Fibroblast of gingiva (primary cell): ENCODE data around the gene LARGE1.
A peak's percentile ranks its signal among the peaks of the same experiment; 100 is the strongest.
"Not testable (repeated sequence)": the region's sequence is repeated elsewhere in the genome, so short reads cannot be mapped to it uniquely, and the experiment has no call there.

Experiments used
- DNase-seq: peaks from one replicate; pipeline ENCODE4 v3.0.0-alpha.2; 2011; ENCODE audit warnings: low read depth

The LARGE1 gene

GRCh38 chr22:33472462-33473344 is 447.6 kb downstream of the LARGE1 start:
- no peak for DNase-seq

DNA sequence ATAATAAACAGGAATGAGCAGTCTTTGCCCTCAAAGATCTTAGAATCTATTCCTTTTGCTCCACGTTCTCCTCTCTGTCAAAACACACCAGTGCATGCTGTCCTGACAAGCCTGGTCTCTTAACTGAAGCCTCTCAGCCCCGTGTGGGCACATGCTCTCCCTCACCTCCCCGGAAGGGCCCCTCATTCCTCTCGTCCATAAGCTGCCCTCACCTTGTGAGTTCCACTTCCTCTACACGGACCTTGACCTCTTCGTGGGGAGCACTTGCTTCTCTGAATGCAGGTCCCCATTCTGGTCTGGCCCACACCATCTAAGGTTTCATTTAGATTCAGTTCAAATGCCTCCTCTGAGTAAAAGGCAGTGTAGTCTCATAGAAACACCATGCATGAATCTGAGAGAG is 449.8 kb downstream of the LARGE1 start:
- no peak for DNase-seq

- DNase-seq: peak; percentile 17
Observed at GRCh38 chr22:33467620-33468095, 452.6 kb downstream of the LARGE1 start.

DNA sequence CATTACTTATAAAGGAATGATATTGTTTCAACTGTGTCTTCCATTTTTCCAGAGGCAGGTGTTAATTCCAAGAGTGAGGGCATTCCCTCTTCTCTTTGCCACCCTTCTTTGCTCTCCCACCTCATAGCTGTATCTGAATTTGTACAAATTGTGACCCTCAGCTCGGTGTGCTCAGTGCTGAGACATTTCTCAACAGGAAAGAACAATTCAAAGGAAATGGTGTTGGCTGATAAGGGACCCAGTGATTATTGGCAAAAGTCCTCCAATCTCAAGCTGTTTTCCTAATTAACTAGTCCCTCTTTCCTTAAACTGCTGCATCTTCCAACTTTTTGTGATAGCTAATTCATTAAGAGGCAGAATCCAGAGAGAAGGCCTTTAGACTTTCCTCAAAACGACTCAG is 453.2 kb downstream of the LARGE1 start:
- DNase-seq: no peak

DNA sequence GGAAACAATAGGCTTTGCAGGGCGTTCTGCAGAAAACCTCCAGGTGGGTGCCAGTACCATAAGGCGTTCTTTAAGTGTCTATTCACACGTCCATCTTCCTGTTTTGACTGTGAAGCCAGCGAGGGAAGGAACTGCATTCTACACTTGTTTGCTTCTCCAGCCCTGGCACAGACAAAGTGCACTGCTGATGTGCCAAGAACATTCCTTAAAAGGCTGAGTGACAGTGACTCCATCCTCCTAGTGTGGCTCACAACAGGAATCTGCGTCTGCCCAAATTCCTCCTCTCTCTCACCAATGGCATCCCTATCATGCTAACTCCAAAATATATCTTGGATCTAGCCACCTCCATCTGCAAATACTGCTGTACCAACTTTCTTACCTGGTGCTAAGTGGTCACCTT is 454.7 kb downstream of the LARGE1 start:
- DNase-seq: no peak

GRCh38 chr22:33464698-33465097 is 455.6 kb downstream of the LARGE1 start:
- DNase-seq: no peak

DNA sequence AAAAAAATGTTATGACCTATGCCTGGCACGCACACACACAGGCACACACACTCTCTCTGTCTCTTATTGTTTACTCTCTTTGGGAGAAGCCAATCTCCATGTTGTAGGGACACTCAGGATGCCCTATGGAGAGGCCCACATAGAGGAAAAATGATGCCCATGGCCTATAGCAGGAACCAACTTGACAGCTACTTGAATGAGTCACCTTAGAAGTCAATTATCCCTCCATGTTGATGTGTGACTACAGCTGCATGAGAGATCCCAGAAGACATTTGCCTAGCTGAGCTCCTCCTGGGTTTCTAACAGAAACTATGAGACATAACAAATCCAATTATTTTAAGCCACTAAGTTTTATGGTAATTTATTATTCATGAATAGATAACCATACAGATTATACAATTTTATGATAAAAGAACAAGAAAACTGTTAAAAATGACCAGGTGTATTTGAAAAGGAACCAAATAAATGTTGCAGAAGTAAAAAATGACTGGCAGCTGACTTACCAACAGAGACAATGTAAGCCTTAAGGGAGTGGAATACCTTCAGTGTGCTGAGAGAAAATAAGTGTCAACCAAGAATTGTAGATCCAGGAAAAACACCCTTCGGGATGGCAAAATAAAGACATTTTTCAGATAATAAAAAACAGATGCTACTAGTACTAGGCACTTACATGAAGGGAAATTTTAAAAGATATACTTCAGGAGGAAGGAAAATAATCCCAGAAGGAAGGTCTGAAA is 458.4 kb downstream of the LARGE1 start:
- DNase-seq: no peak

DNA sequence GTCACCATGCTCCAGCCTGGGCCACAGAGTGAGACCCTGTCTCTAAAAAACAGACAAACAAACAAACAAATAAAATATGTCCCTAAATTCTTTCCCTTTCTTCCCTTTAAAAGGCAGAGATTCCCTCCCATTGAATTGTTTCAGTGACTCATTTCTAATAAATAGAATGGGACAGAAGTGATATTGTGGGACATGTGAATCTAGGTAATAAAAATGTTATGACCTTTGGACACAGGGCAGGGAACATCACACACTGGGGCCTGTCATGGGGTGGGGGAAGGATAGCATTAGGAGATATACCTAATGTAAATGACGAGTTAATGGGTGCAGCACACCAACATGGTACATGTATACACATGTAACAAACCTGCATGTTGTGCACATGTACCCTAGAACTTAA is 459.0 kb downstream of the LARGE1 start:
- DNase-seq: not testable (repeated sequence)

- DNase-seq: no peak
Observed at GRCh38 chr22:33459137-33459536, 461.1 kb downstream of the LARGE1 start.

- no peak for DNase-seq
Observed at GRCh38 chr22:33456511-33456910, 463.8 kb downstream of the LARGE1 start.

DNA sequence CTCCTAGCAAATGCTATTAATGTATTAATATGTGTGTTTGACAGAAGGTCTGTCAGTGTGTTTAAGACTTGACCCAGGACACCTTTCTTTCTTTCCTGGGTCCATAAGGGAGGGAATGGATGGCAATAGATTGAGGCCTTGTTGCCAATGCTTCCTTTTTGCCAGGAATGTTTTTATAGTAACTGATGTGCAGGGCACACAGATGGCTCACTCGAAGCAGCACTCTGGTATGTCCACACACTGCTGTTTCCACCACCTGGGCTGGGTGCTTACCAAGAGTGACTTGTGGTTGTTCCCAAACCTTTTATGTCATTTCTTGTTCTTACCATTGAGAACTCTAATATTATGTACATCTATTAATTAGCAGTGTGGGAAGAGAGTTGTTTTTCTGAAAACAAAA is 465.2 kb downstream of the LARGE1 start:
- DNase-seq: no peak

- DNase-seq: no peak
Observed at GRCh38 chr22:33451866-33452469, 468.3 kb downstream of the LARGE1 start.

DNA sequence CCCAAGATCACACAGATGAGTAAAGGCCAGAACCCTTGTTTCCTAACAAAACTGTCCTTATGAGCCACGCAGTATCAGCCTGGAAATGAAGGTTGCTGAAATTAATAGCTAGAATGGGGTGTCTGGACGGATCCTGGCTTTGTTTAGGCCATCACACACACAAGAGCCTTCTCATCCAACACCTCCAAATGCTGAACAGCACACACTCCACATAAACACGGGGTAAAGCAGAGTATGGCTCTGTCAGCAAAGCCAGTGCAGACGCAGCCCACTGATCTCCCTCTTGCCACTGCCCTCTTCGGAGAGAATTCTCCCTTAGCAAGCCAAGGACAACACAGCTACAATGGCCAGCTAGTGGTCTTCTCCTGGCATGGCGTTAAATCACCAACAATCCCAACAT is 469.5 kb downstream of the LARGE1 start:
- DNase-seq: no peak

DNA sequence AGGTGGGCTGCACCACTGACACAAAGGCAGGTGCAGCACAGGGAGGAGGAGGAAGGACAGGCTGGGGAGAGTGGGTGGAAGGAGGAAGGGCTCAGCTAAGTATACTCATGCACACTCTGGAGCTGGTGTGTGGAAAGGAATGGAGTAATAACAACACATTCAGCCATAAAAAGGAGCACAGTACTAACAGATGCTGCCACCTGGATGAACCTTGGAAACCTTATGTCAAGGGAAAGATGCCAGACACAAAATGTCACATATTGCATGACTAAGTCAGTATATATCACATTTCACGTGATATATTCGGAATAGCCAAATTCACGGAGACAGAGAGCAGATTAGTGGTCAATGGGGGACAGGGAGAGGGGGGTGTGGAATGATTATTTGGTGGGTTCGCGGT is 472.5 kb downstream of the LARGE1 start:
- no peak for DNase-seq

- DNase-seq: no peak
Observed at GRCh38 chr22:33443683-33444082, 476.6 kb downstream of the LARGE1 start.

GRCh38 chr22:33440756-33441155 is 479.5 kb downstream of the LARGE1 start:
- no peak for DNase-seq

DNA sequence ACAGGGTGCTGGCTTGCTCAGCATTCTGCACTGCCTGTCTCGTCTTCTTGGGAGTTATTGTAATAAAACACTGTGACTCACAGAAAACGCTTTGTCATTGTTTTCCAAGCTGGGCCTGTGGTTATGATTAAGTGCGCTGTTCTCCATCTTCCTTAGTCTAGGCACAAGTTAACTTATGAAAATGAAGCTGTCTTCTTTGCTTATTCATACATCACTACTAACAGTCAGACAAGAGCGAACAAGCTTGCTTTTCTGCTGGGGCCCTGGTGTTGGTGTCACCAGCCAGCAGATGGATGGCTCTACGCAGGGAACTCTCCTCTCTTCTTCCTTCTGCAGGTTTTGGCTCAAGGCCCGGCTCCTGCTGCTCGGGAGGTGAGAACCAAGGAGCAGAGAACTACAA is 482.0 kb downstream of the LARGE1 start:
- peak; percentile 52 for DNase-seq

GRCh38 chr22:33431300-33431699 is 489.0 kb downstream of the LARGE1 start:
- DNase-seq: no peak

DNA sequence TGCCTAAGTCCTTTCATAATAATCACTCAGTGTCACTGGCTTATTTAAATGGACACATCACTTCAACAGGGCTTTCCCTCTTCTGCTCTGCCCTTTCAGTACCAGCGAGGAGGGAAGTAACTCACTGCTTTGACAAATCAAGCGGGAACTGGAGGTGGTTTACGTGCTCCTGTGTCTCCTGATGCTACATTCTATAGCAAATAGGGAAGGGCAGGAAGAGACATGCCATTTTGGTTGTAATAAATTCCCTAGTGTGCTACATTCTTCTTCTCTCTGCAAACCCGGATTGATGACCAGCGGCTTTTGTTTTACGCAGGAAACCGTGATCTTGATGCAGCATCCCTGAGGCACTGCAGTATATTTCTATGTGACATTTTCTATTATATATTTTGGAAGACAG is 491.0 kb downstream of the LARGE1 start:
- no peak for DNase-seq

GRCh38 chr22:33427461-33427860 is 492.8 kb downstream of the LARGE1 start:
- DNase-seq: no peak

DNA sequence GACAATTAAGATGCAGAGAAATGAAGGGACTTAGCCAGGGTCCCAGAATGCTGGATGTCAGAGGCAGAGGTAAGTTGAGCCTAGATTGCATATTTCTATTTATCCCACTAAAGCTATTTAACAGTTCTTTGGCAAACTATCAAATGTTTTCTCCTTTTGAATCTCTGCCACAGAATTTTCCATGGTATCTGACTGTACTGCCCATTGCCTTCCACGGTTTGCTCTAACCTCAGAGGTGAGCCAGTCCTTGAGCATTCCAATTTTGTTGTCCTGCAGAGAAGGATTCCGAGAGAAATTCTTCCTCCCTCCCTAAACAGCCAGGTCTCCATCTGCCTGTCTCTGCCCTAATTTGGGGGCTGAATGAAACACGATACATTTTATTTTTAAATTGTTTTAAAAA is 493.8 kb downstream of the LARGE1 start:
- DNase-seq: no peak

DNA sequence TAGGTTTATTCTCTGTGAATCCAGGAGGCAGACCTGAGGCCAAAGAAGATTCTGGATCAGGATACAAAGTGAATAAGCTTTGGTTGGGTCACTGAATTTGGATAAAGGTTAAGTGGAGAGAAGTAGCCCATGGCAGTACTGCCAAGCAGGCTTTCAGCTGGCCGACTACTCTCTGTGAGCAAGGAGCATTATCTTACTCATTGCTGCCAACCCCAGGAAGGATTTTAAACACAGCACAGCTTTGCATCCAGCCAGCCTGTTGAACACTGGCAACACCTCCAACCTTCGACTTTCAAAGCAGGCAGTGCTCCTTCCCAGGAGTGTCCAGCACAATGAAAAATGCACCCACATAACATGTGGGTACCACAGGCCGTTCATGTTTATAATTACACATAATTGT is 498.4 kb downstream of the LARGE1 start:
- DNase-seq: no peak

- no peak for DNase-seq
Observed at GRCh38 chr22:33418484-33418883, 501.8 kb downstream of the LARGE1 start.
